ENCODE measurements around the gene TAGLN. TPM values are rescaled to one million over a fixed set of nuclear protein-coding genes. Genes with fewer than 3 reads are reported as not detected.

TAGLN gene
- total and polyA plus RNA-seq, 9 of the 15 experiments (the other 6 are each of a cell fraction or from before 2014, with no cell fraction given): 0.21 to 4.9 (median 1.1) TPM

GRCh38 chr11:117160826-117161225, 38.3 kb upstream of the TAGLN start (continued):
- no peak for TF ChIP-seq ARID2 (IDR thresholded peaks at IDR 0.05)
- peak; percentile 78 for TF ChIP-seq SMARCA4 (IDR thresholded peaks at IDR 0.05)
- peak; percentile 20; the same call in 1 of the 2 replicates for TF ChIP-seq FOXM1 (IDR thresholded peaks at IDR 0.05; ENCODE audit: low read depth)
- no peak for TF ChIP-seq FOXM1 (CRISPR knock-in tag; IDR thresholded peaks at IDR 0.05; ENCODE audit: low read depth)
- no peak for TF ChIP-seq ARHGAP35 (IDR thresholded peaks at IDR 0.05; ENCODE audit: partially characterized antibody)
- TF ChIP-seq MEF2A (IDR thresholded peaks at IDR 0.05; ENCODE audit: control insufficient read depth, low read depth, low read length): peak; percentile 52; the same call in 1 of the 2 replicates
- no peak for TF ChIP-seq MIER1 (IDR thresholded peaks at IDR 0.05; ENCODE audit: low read depth)
- TF ChIP-seq PURB (CRISPR knock-in tag; IDR thresholded peaks at IDR 0.05; ENCODE audit: low read depth): no peak
- TF ChIP-seq STAG1 (CRISPR knock-in tag; IDR thresholded peaks at IDR 0.05; ENCODE audit: borderline replicate concordance): no peak
- peak; percentile 42 to 46; a peak in 2 of 4 replicates for TF ChIP-seq TRIM24 (IDR thresholded peaks at IDR 0.05)
- no peak for TF ChIP-seq POLR2A (conservative IDR thresholded peaks at IDR 0.05)
- TF ChIP-seq ARID3A (IDR thresholded peaks at IDR 0.05; ENCODE audit: borderline replicate concordance, low read depth, low read length): 0 out of 2 replicates have a peak, but pooled peaks have one; percentile 72
- 0 out of 4 replicates have a peak, but pooled peaks of 1 of the 2 experiments have one; percentile 38 for TF ChIP-seq ZMIZ1 (IDR thresholded peaks at IDR 0.05; ENCODE audit: low read depth in 2 of 2, low read length in 2 of 2)
- peak; percentile 60; the same call in 1 of the 2 replicates for TF ChIP-seq SMARCE1 (IDR thresholded peaks at IDR 0.05)
- TF ChIP-seq TBL1XR1 (IDR thresholded peaks at IDR 0.05; ENCODE audit: low read length in 2 of 2): peak in 1 of 2 experiments; percentile 26; a peak in 1 of 4 replicates
- 0 out of 2 replicates have a peak, but pooled peaks have one; percentile 25 for TF ChIP-seq LEF1 (IDR thresholded peaks at IDR 0.05)
- peak; percentile 80; the same call in 1 of the 2 replicates for TF ChIP-seq KLF16 (IDR thresholded peaks at IDR 0.05)
- TF ChIP-seq ZNF408 (CRISPR knock-in tag; IDR thresholded peaks at IDR 0.05; ENCODE audit: low read depth): no peak
- TF ChIP-seq ZNF232 (CRISPR knock-in tag; IDR thresholded peaks at IDR 0.05): no peak
- TF ChIP-seq KLF1 (tag; IDR thresholded peaks at IDR 0.05): no peak
- TF ChIP-seq CREB1 (IDR thresholded peaks at IDR 0.05): peak; percentile 67; the same call in 1 of the 2 replicates
- no peak for TF ChIP-seq CREB1 (CRISPR knock-in tag; IDR thresholded peaks at IDR 0.05)
- TF ChIP-seq ZNF707 (CRISPR knock-in tag; conservative IDR thresholded peaks at IDR 0.05): no peak
- TF ChIP-seq EP300 (IDR thresholded peaks at IDR 0.05; ENCODE audit: low read length): peak; percentile 53; the same call in 1 of the 2 replicates
- TF ChIP-seq ARID1B (IDR thresholded peaks at IDR 0.05): peak; percentile 88
- peak; percentile 73 for TF ChIP-seq GATA2 (CRISPR knock-in tag; IDR thresholded peaks at IDR 0.05)
- no peak for TF ChIP-seq MED1 (CRISPR knock-in tag; IDR thresholded peaks at IDR 0.05; ENCODE audit: borderline replicate concordance)
- TF ChIP-seq ZNF354B (CRISPR knock-in tag; IDR thresholded peaks at IDR 0.05): no peak

Measured in K562 (cell line).